SK-N-SH (cell line): ENCODE data around the gene SLC25A21. TPM values are rescaled to one million over a fixed set of nuclear protein-coding genes. Genes with fewer than 3 reads are reported as not detected.

Experiments
- CTCF ChIA-PET: fragments of 300-600, 350-600 bp; formaldehyde crosslinking; extraction: SDS; loops from one replicate; lab custom pipeline; 2021; lab: Yijun Ruan, JAX
- POLR2A ChIA-PET: fragments of 350-600 bp; sonication (Branson Sonifier 250); formaldehyde crosslinking; extraction: SDS; loops from one replicate; lab custom pipeline; 2020; ENCODE audit warnings: antibody characterized with exemption, inconsistent platforms; lab: Yijun Ruan, JAX
- DNase-seq: peaks from one replicate; pipeline ENCODE4 v3.0.0; 2012
- H2AFZ ChIP-seq: fragments of 200-600 bp; sonication (generic); 2 replicates; pipeline ENCODE4 v1.8.1; 2016; ENCODE audit warnings: antibody characterized with exemption, mild to moderate bottlenecking, low read depth
- H3F3A ChIP-seq: fragments of 200-600 bp; sonication (generic); replicated peaks from 2 replicates; pipeline ENCODE3; 2016; ENCODE audit warnings: antibody characterized with exemption, mild to moderate bottlenecking; ENCODE audit not compliant: insufficient read depth
- H3K27ac ChIP-seq, 2 experiments: fragments of 200-500 bp in 1 of 2; fragments of 200-600 bp in 1 of 2; sonication (Bioruptor generic) in 1 of 2; sonication (generic), shearing (Covaris generic) in 1 of 2; 2 replicates each; pipeline versions ENCODE4 v1.5.1 to v1.6.1; 2014 to 2016; ENCODE audit warnings: low read depth in 2 of 2, inconsistent platforms in 1 of 2, low read length in 1 of 2, mild to moderate bottlenecking in 1 of 2, mixed read lengths in 1 of 2
- H3K27me3 ChIP-seq: fragments of 200-600 bp; sonication (generic), shearing (Covaris generic); 2 replicates; pipeline ENCODE4 v1.6.1; 2016; ENCODE audit warnings: mixed run types; ENCODE audit not compliant: insufficient read depth
- H3K36me3 ChIP-seq, 2 experiments: fragments of 200-500 bp in 1 of 2; fragments of 200-600 bp in 1 of 2; sonication (Bioruptor generic) in 1 of 2; sonication (generic) in 1 of 2; replicated peaks in 1 of 2; 2 replicates each; pipeline versions ENCODE3 to v1.5.1; 2014 to 2016; ENCODE audit warnings: low read length in 1 of 2, mild to moderate bottlenecking in 1 of 2; ENCODE audit not compliant: insufficient read depth in 2 of 2, control insufficient read depth in 1 of 2
- H3K4me1 ChIP-seq, 2 experiments: fragments of 200-500 bp in 1 of 2; fragments of 200-600 bp in 1 of 2; sonication (Bioruptor generic) in 1 of 2; sonication (generic), shearing (Covaris generic) in 1 of 2; 2 replicates each; pipeline versions ENCODE4 v1.5.1 to v1.6.1; 2014 to 2016; ENCODE audit warnings: low read depth in 1 of 2, low read length in 1 of 2, mixed run types in 1 of 2; ENCODE audit not compliant: insufficient read depth in 2 of 2, control insufficient read depth in 1 of 2
- H3K4me2 ChIP-seq: fragments of 200-600 bp; sonication (generic), shearing (Covaris generic); 2 replicates; pipeline ENCODE4 v1.6.1; 2017; ENCODE audit warnings: mixed run types
- H3K4me3 ChIP-seq, 2 experiments: fragments of 200-500 bp in 1 of 2; fragments of 200-600 bp in 1 of 2; sonication (Bioruptor generic) in 1 of 2; sonication (generic), shearing (Covaris generic) in 1 of 2; 2 replicates each; pipeline versions ENCODE4 v1.5.1 to v1.8.1; 2014 to 2016; ENCODE audit warnings: low read depth in 2 of 2, inconsistent platforms in 1 of 2, low read length in 1 of 2, mild to moderate bottlenecking in 1 of 2, mixed read lengths in 1 of 2, moderate library complexity in 1 of 2
- H3K79me2 ChIP-seq: fragments of 200-600 bp; sonication (generic); 2 replicates; pipeline ENCODE4 v1.8.1; 2017; ENCODE audit warnings: mild to moderate bottlenecking; ENCODE audit not compliant: insufficient read depth
- H3K9ac ChIP-seq: fragments of 200-600 bp; sonication (generic); 2 replicates; pipeline ENCODE4 v1.6.1; 2017; ENCODE audit warnings: mixed run types
- H3K9me2 ChIP-seq: fragments of 200-600 bp; sonication (generic); 2 replicates; pipeline ENCODE4 v1.6.1; 2017; ENCODE audit warnings: mixed run types
- H3K9me3 ChIP-seq: fragments of 200-600 bp; sonication (generic); 2 replicates; pipeline ENCODE4 v1.6.1; 2017; ENCODE audit warnings: mixed run types, mild to moderate bottlenecking, moderate library complexity
- H4K20me1 ChIP-seq: fragments of 200-600 bp; sonication (generic); 2 replicates; pipeline ENCODE4 v1.6.1; 2017; ENCODE audit warnings: mild to moderate bottlenecking, mixed run types; ENCODE audit not compliant: insufficient read depth
- ELF1 ChIP-seq: IDR thresholded peaks from 2 replicates; pipeline ENCODE4 v1.4.0; 2012
- FOSL2 ChIP-seq: IDR thresholded peaks from 2 replicates; pipeline ENCODE4 v1.4.0; 2012; ENCODE audit warnings: low read depth, mild to moderate bottlenecking, moderate library complexity, borderline replicate concordance
- GABPA ChIP-seq: IDR thresholded peaks from 2 replicates; pipeline ENCODE4 v1.4.0; 2012; ENCODE audit warnings: low read depth, mild to moderate bottlenecking
- GATA2 ChIP-seq: sonication (generic); formaldehyde crosslinking; IDR thresholded peaks from 2 replicates; pipeline ENCODE4 v1.5.0; 2020; ENCODE audit warnings: mild to moderate bottlenecking, missing genetic modification reagents
- MEF2A ChIP-seq: IDR thresholded peaks from 2 replicates; pipeline ENCODE4 v1.4.0; 2012; ENCODE audit warnings: low read depth, borderline replicate concordance
- NFIC ChIP-seq: IDR thresholded peaks from 2 replicates; pipeline ENCODE4 v1.4.0; 2012; ENCODE audit warnings: borderline replicate concordance
- POLR2AphosphoS5 ChIP-seq: IDR thresholded peaks from 2 replicates; pipeline ENCODE4 v1.6.1; 2012; ENCODE audit warnings: low read depth, low read length
- RCOR1 ChIP-seq: fragments of 150-350 bp; IDR thresholded peaks from 2 replicates; pipeline ENCODE4 v1.6.1; 2017; ENCODE audit warnings: antibody characterized with exemption, low read length
- SIN3A ChIP-seq: IDR thresholded peaks from 2 replicates; pipeline ENCODE4 v1.6.1; 2012; ENCODE audit warnings: low read depth, mild to moderate bottlenecking, low read length, moderate library complexity, borderline replicate concordance
- SMC3 ChIP-seq: IDR thresholded peaks from 2 replicates; pipeline ENCODE4 v1.6.1; 2012; ENCODE audit warnings: low read depth, low read length, improper control_type of control experiment
- TAF1 ChIP-seq: IDR thresholded peaks from 2 replicates; pipeline ENCODE4 v1.6.1; 2012; ENCODE audit warnings: low read depth, mild to moderate bottlenecking, low read length, moderate library complexity, borderline replicate concordance
- TCF12 ChIP-seq: IDR thresholded peaks from 2 replicates; pipeline ENCODE4 v1.4.0; 2012
- TEAD4 ChIP-seq: IDR thresholded peaks from 2 replicates; pipeline ENCODE4 v1.4.0; 2012; ENCODE audit warnings: mild to moderate bottlenecking, borderline replicate concordance; ENCODE audit not compliant: insufficient read depth
- YY1 ChIP-seq: IDR thresholded peaks from 2 replicates; pipeline ENCODE4 v1.4.0; 2012; ENCODE audit warnings: low read depth, mild to moderate bottlenecking
- WGBS: methylation state at CpG from one replicate; pipeline ENCODE4 v1.1.6; 2017; ENCODE audit warnings: low lambda C conversion rate; 5-methylcytosine and 5-hydroxymethylcytosine counted together
- polyA plus RNA-seq, 3 experiments: library from polyadenylated mRNA; depleted of rRNA; stranded (reverse); fragments of >200 nt; gene quantifications; 2 replicates each; pipeline ENCODE4 v1.2.3, GENCODE V29; 2012
- TF ChIP-seq, protein P1 (sequence below): fragments of 200-600 bp; sonication (generic); IDR thresholded peaks from 2 replicates; pipeline ENCODE4 v1.6.1; 2017; ENCODE audit warnings: antibody characterized with exemption, mild to moderate bottlenecking, moderate library complexity
- TF ChIP-seq, protein P2 (sequence below): IDR thresholded peaks from 2 replicates; pipeline ENCODE4; 2012
- TF ChIP-seq, protein P3 (sequence below): fragments of 150-350 bp; IDR thresholded peaks from 2 replicates; pipeline ENCODE4 v1.6.1; 2017; ENCODE audit warnings: antibody characterized with exemption, low read length, low read depth, borderline replicate concordance
- TF ChIP-seq, protein P4 (sequence below): IDR thresholded peaks from 2 replicates; pipeline ENCODE4 v1.4.0; 2012; ENCODE audit warnings: low read depth, borderline replicate concordance

SLC25A21 gene
- polyA plus RNA-seq, 1 of the 3 experiments (the other 2 are of a cell fraction) = not detected

DNA sequence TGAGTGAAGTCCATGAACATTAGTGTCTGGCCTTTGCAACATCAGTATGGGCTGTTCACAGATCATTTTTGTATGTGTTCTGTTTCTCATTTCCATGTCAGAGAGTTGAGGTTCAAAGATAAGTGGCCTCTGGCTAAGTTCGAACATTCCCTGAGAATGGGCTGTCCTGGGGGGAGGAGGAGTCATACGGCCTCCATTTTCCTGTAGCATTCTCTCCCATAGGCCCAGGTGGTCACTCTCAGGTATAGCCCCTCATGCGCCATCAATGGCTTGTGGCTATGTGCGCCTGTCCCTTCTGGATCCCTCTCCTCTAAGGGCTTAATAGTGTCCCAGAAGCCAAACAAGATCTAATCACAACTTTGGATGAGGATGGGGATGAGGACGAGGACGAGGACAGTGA is 345.8 kb downstream of the SLC25A21 start (continued):
- TF ChIP-seq, protein P1, sequence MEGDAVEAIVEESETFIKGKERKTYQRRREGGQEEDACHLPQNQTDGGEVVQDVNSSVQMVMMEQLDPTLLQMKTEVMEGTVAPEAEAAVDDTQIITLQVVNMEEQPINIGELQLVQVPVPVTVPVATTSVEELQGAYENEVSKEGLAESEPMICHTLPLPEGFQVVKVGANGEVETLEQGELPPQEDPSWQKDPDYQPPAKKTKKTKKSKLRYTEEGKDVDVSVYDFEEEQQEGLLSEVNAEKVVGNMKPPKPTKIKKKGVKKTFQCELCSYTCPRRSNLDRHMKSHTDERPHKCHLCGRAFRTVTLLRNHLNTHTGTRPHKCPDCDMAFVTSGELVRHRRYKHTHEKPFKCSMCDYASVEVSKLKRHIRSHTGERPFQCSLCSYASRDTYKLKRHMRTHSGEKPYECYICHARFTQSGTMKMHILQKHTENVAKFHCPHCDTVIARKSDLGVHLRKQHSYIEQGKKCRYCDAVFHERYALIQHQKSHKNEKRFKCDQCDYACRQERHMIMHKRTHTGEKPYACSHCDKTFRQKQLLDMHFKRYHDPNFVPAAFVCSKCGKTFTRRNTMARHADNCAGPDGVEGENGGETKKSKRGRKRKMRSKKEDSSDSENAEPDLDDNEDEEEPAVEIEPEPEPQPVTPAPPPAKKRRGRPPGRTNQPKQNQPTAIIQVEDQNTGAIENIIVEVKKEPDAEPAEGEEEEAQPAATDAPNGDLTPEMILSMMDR = no peak
- TF ChIP-seq MEF2A = no peak
- TF ChIP-seq YY1 = no peak
- TF ChIP-seq GABPA = no peak
- no peak for TF ChIP-seq SMC3
- no peak for TF ChIP-seq NFIC
- no peak for TF ChIP-seq RCOR1
- TF ChIP-seq, protein P2, sequence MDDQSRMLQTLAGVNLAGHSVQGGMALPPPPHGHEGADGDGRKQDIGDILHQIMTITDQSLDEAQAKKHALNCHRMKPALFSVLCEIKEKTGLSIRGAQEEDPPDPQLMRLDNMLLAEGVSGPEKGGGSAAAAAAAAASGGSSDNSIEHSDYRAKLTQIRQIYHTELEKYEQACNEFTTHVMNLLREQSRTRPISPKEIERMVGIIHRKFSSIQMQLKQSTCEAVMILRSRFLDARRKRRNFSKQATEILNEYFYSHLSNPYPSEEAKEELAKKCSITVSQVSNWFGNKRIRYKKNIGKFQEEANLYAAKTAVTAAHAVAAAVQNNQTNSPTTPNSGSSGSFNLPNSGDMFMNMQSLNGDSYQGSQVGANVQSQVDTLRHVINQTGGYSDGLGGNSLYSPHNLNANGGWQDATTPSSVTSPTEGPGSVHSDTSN = no peak

DNA sequence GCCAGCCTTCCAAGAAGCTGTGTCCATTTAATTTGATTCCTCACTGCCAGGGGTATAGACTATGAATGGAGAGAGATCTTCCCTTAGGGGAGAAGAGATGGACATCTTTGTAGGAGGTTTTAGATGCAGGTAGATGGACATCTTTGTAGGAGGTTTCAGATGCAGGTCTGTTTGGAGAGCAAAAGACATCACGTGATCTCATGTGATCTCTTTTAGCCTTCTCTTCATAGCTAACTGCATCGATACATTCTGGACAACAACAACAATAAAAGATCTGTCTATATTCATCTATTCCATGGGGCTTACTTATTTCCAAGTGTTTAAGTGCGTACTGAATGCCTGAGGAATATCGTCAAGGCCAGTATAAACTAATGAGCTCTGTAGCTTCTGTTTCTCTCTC is 347.6 kb downstream of the SLC25A21 start:
- H3K9me3 ChIP-seq = no peaks in the 10 kb centered on the region
- WGBS = 16% methylated on average over 4 of the region's 4 CpGs
- H4K20me1 ChIP-seq = no peaks in the 10 kb centered on the region
- no peak for DNase-seq
- no peaks in the 10 kb centered on the region for H3K36me3 ChIP-seq
- no peaks in the 10 kb centered on the region for H3K9me2 ChIP-seq
- no peaks in the 10 kb centered on the region for H3K27me3 ChIP-seq
- TF ChIP-seq TAF1 = no peak
- no peak for TF ChIP-seq TEAD4
- TF ChIP-seq POLR2AphosphoS5 = no peak
- TF ChIP-seq FOSL2 = no peak
- no peak for TF ChIP-seq ELF1
- TF ChIP-seq, protein P3, sequence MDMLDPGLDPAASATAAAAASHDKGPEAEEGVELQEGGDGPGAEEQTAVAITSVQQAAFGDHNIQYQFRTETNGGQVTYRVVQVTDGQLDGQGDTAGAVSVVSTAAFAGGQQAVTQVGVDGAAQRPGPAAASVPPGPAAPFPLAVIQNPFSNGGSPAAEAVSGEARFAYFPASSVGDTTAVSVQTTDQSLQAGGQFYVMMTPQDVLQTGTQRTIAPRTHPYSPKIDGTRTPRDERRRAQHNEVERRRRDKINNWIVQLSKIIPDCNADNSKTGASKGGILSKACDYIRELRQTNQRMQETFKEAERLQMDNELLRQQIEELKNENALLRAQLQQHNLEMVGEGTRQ = no peak
- no peak for TF ChIP-seq TCF12
- TF ChIP-seq, protein P4, sequence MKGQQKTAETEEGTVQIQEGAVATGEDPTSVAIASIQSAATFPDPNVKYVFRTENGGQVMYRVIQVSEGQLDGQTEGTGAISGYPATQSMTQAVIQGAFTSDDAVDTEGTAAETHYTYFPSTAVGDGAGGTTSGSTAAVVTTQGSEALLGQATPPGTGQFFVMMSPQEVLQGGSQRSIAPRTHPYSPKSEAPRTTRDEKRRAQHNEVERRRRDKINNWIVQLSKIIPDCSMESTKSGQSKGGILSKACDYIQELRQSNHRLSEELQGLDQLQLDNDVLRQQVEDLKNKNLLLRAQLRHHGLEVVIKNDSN = no peak
- no peak for TF ChIP-seq RCOR1
- TF ChIP-seq GABPA = no peak
- TF ChIP-seq GATA2 (CRISPR knock-in tag) = no peak
- TF ChIP-seq YY1 = no peak
- no peak for TF ChIP-seq SIN3A
- TF ChIP-seq, all 33 proteins: peak for 0
- Histone ChIP-seq H3K9ac (no peak overlapping the region), H2AFZ (no peak overlapping the region), H3K4me1 (no peaks in the 10 kb centered on the region), H3F3A (no peaks in the 10 kb centered on the region), H3K4me3 (no peak overlapping the region), H3K27ac (no peak overlapping the region), H3K79me2 (no peaks in the 10 kb centered on the region), H3K4me2 (no peak overlapping the region)
- ChIA-PET CTCF (no interaction called here), POLR2A (no interaction called here)
